Activated CD4-positive, alpha-beta T cell treated with anti-CD3 and anti-CD28 coated beads, Interleukin-2, amount 50 U/mL, for 48 hours (primary cell): ENCODE data around the gene ISCU.

Source experiments
- DNase-seq, 2 experiments: peaks; one replicate each; pipeline ENCODE4 v3.0.0-alpha.2; 2020

ISCU gene

GRCh38 chr12:108562348-108563135 lies at the start of gene ISCU:
Gene ISCU, plus strand, starts transcription at chr12:108562596. Its CDS starts 27 bp downstream, at chr12:108562623.
- peak; percentile 98 to 99 for DNase-seq

GRCh38 chr12:108514468-108514972 lies 47.9 kb upstream of the ISCU start:
- DNase-seq, result no peak

GRCh38 chr12:108514973-108515814 lies 47.2 kb upstream of the ISCU start, which contains the start of gene FICD:
Gene FICD, plus strand, starts transcription at chr12:108515277. Its CDS starts 1,696 bp downstream, at chr12:108516973.
- DNase-seq, result peak; percentile 100

- DNase-seq, result no peak
These were observed 46.5 kb upstream of the ISCU start for GRCh38 chr12:108515916-108516315.

- no peak for DNase-seq
These were observed 45.7 kb upstream of the ISCU start for GRCh38 chr12:108516511-108517275.

- no peak for DNase-seq
These were observed 44.9 kb upstream of the ISCU start for GRCh38 chr12:108517288-108518100.

- DNase-seq, result no peak
These were observed 44.2 kb upstream of the ISCU start for GRCh38 chr12:108518101-108518715.

- no peak for DNase-seq
These were observed 43.5 kb upstream of the ISCU start for GRCh38 chr12:108518716-108519496.

- no peak for DNase-seq
These were observed 42.8 kb upstream of the ISCU start for GRCh38 chr12:108519558-108519957.

- no peak for DNase-seq
These were observed 39.0 kb upstream of the ISCU start for GRCh38 chr12:108523365-108523764.

- no peak for DNase-seq
These were observed 36.7 kb upstream of the ISCU start for GRCh38 chr12:108525681-108526080.

- no peak for DNase-seq
These were observed 35.8 kb upstream of the ISCU start for GRCh38 chr12:108526482-108527165.

- DNase-seq, result no peak
These were observed 35.3 kb upstream of the ISCU start for GRCh38 chr12:108527166-108527496.

- DNase-seq, result no peak
These were observed 32.2 kb upstream of the ISCU start for GRCh38 chr12:108530161-108530560.

GRCh38 chr12:108531929-108532848 lies 30.2 kb upstream of the ISCU start:
- DNase-seq, result no peak

- DNase-seq, result no peak
These were observed 24.2 kb upstream of the ISCU start for GRCh38 chr12:108538146-108538545.

- no peak for DNase-seq
These were observed 23.7 kb upstream of the ISCU start for GRCh38 chr12:108538616-108539195.

GRCh38 chr12:108542320-108542719 lies 20.1 kb upstream of the ISCU start:
- DNase-seq, result no peak

- no peak for DNase-seq
These were observed 18.7 kb upstream of the ISCU start for GRCh38 chr12:108543652-108544051.
